Measurements from ENCODE around the gene ACTL6B. TPM values are rescaled to one million over a fixed set of nuclear protein-coding genes. Genes with fewer than 3 reads are reported as not detected.
A peak's percentile ranks its signal among the peaks of the same experiment; 100 is the strongest.
"Not testable (repeated sequence)": the region's sequence is repeated elsewhere in the genome, so short reads cannot be mapped to it uniquely, and the experiment has no call there.

The ACTL6B gene
- not detected for total RNA-seq
- not detected for polyA plus RNA-seq

GRCh38 chr7:100655908-100656674 lies at the start of gene ACTL6B:
TSS of gene ACTL6B (minus strand) at chr7:100656448. CDS start at chr7:100656354, 94 bp downstream.
- CTCF ChIA-PET (ENCODE audit: partially characterized antibody), result no interaction called here
- peaks cover 25% of the 10 kb centered on the region in 2 donors for H3K27me3 Mint-ChIP-seq

GRCh38 chr7:100705320-100705752 lies 49.1 kb upstream of the ACTL6B start:
- ChIA-PET CTCF (ENCODE audit: partially characterized antibody) (interaction anchor here (0.7 to 5.0 kb wide), 53 partner anchors 9 to 689 kb away, joined by 3 to 62 read pairs (median 4); partner anchors contain the start of genes EPO, FBXO24, GIGYF1 and GNB2), POLR2A (ENCODE audit: partially characterized antibody) (interaction anchor here (0.7 to 3.1 kb wide), 35 partner anchors 9 to 579 kb away, joined by 3 to 48 read pairs (median 7); partner anchors contain the start of genes FBXO24, FIS1, GIGYF1 and GNB2)
- Mint-ChIP-seq H3K9me3 (no peaks in the 10 kb centered on the region), H3K36me3 (peaks cover 3 to 13% of the 10 kb centered on the region in 2 donors), H3K27me3 (peaks cover 2 to 5% of the 10 kb centered on the region in 2 donors), H3K4me1 (peaks cover 5 to 18% (median 11%) of the 10 kb centered on the region in 4 donors), H3K27ac (peak overlapping the region; percentile 90 to 98 (median 96)), H3K4me3 (peak overlapping the region; percentile 93 to 100 (median 96))
- Histone ChIP-seq H3K36me3 (ENCODE audit: insufficient read depth, low read length) (no peaks in the 10 kb centered on the region), H3K27me3 (ENCODE audit: insufficient read depth, low read length) (no peaks in the 10 kb centered on the region), H3K4me3 (ENCODE audit: low read length in 2 of 2) (peak overlapping the region; percentile 89 to 90), H3K9me3 (ENCODE audit: control insufficient read depth in 1 of 2, low read length in 2 of 2) (no peaks in the 10 kb centered on the region), H3K4me1 (ENCODE audit: insufficient read depth, low read length) (peaks cover 16% of the 10 kb centered on the region), H3K27ac (ENCODE audit: low read depth, low read length) (peak overlapping the region; percentile 79)
- peak; percentile 68 to 77 (median 69) for DNase-seq
- intact Hi-C loops (cut with micrococcal nuclease), result loop anchor here (1.0 to 10.0 kb wide), 7 partner anchors 11 to 549 kb away; partner anchors contain the start of genes FBXO24, GIGYF1, GNB2 and LRCH4

More at GRCh38 chr7:100655908-100656674, at the start of gene ACTL6B:
- Histone ChIP-seq H3K9me3 (ENCODE audit: control insufficient read depth in 1 of 2, low read length in 2 of 2) (no peaks in the 10 kb centered on the region), H3K27ac (ENCODE audit: low read depth, low read length) (no peak within 1 kb of the TSS), H3K4me3 (ENCODE audit: low read length in 2 of 2) (no peak within 1 kb of the TSS), H3K36me3 (ENCODE audit: insufficient read depth, low read length) (no peaks in the 10 kb centered on the region), H3K4me1 (ENCODE audit: insufficient read depth, low read length) (no peaks in the 10 kb centered on the region), H3K27me3 (ENCODE audit: insufficient read depth, low read length) (peaks cover 20% of the 10 kb centered on the region)
- no peaks in the 10 kb centered on the region for H3K36me3 Mint-ChIP-seq
- intact Hi-C loops (cut with micrococcal nuclease), result no loop called here
- peaks cover 0 to 8% (median 3%) of the 10 kb centered on the region in 4 donors for H3K4me1 Mint-ChIP-seq
- H3K27ac Mint-ChIP-seq, result no peak within 1 kb of the TSS
- peak within 1 kb of the TSS in 1 of 8 donors; percentile 48 for H3K4me3 Mint-ChIP-seq
- DNase-seq, result peak in 4 of 5 donors; percentile 31 to 56 (median 50)
- peaks cover 0 to 4% (median 1%) of the 10 kb centered on the region in 8 donors for H3K9me3 Mint-ChIP-seq
- POLR2A ChIA-PET (ENCODE audit: partially characterized antibody), result no interaction called here

- intact Hi-C loops (cut with micrococcal nuclease), result loop anchor here (10.0 kb wide), 1 partner anchor 554 kb away; no protein-coding TSS in a partner anchor
- ChIA-PET POLR2A (ENCODE audit: partially characterized antibody) (interaction anchor here (0.6 kb wide), 1 partner anchor 25 kb away, joined by 4 read pairs; no protein-coding TSS in a partner anchor), CTCF (ENCODE audit: partially characterized antibody) (interaction anchor here (0.6 to 1.8 kb wide), 2 partner anchors 9 to 67 kb away, joined by 3 to 8 read pairs; no protein-coding TSS in a partner anchor)
- not testable (repeated sequence) for H3K27ac Mint-ChIP-seq; H3K4me1 Mint-ChIP-seq; H3K36me3 Mint-ChIP-seq; H3K27me3 Mint-ChIP-seq; DNase-seq; H3K4me3 Mint-ChIP-seq; H3K27me3 ChIP-seq (ENCODE audit: insufficient read depth, low read length); H3K9me3 Mint-ChIP-seq; H3K9me3 ChIP-seq (ENCODE audit: control insufficient read depth in 1 of 2, low read length in 2 of 2); H3K4me3 ChIP-seq (ENCODE audit: low read length in 2 of 2); H3K36me3 ChIP-seq (ENCODE audit: insufficient read depth, low read length); H3K27ac ChIP-seq (ENCODE audit: low read depth, low read length); H3K4me1 ChIP-seq (ENCODE audit: insufficient read depth, low read length)
Observed at GRCh38 chr7:100701089-100701488, 44.8 kb upstream of the ACTL6B start.

- Histone ChIP-seq H3K9me3 (ENCODE audit: control insufficient read depth in 1 of 2, low read length in 2 of 2) (no peaks in the 10 kb centered on the region), H3K4me1 (ENCODE audit: insufficient read depth, low read length) (peaks cover 7% of the 10 kb centered on the region), H3K27me3 (ENCODE audit: insufficient read depth, low read length) (no peaks in the 10 kb centered on the region), H3K4me3 (ENCODE audit: low read length in 2 of 2) (no peak overlapping the region), H3K27ac (ENCODE audit: low read depth, low read length) (no peak overlapping the region), H3K36me3 (ENCODE audit: insufficient read depth, low read length) (no peaks in the 10 kb centered on the region)
- no peak for DNase-seq
- peaks cover 4 to 11% (median 5%) of the 10 kb centered on the region in 4 donors for H3K4me1 Mint-ChIP-seq
- ChIA-PET CTCF (ENCODE audit: partially characterized antibody) (interaction anchor here (0.7 kb wide), 1 partner anchor 153 kb away, joined by 3 read pairs; the partner anchor contains the start of gene SLC12A9), POLR2A (ENCODE audit: partially characterized antibody) (interaction anchor here (0.6 kb wide), 2 partner anchors 26 to 362 kb away, joined by 3 to 4 read pairs; no protein-coding TSS in a partner anchor)
- H3K27me3 Mint-ChIP-seq, result peaks cover 6 to 8% of the 10 kb centered on the region in 2 donors
- H3K4me3 Mint-ChIP-seq, result no peak overlapping the region
- intact Hi-C loops (cut with micrococcal nuclease), result no loop called here
- no peaks in the 10 kb centered on the region for H3K9me3 Mint-ChIP-seq
- H3K27ac Mint-ChIP-seq, result no peak overlapping the region
- no peaks in the 10 kb centered on the region for H3K36me3 Mint-ChIP-seq
Observed at GRCh38 chr7:100699018-100699417, 42.8 kb upstream of the ACTL6B start.

- Mint-ChIP-seq H3K27me3 (peaks cover 5 to 6% of the 10 kb centered on the region in 2 donors), H3K36me3 (peaks cover 3 to 5% of the 10 kb centered on the region in 2 donors), H3K4me3 (peak overlapping the region in 4 of 8 donors; percentile 12 to 64 (median 50)), H3K27ac (peak overlapping the region in 5 of 7 donors; percentile 70 to 94 (median 81)), H3K4me1 (peaks cover 19 to 34% (median 25%) of the 10 kb centered on the region in 4 donors), H3K9me3 (no peaks in the 10 kb centered on the region)
- Histone ChIP-seq H3K9me3 (ENCODE audit: control insufficient read depth in 1 of 2, low read length in 2 of 2) (no peaks in the 10 kb centered on the region), H3K4me3 (ENCODE audit: low read length in 2 of 2) (no peak overlapping the region), H3K36me3 (ENCODE audit: insufficient read depth, low read length) (no peaks in the 10 kb centered on the region), H3K27ac (ENCODE audit: low read depth, low read length) (no peak overlapping the region), H3K27me3 (ENCODE audit: insufficient read depth, low read length) (no peaks in the 10 kb centered on the region), H3K4me1 (ENCODE audit: insufficient read depth, low read length) (peaks cover 29% of the 10 kb centered on the region)
- no peak for DNase-seq
- CTCF ChIA-PET (ENCODE audit: partially characterized antibody), result interaction anchor here (0.7 to 3.5 kb wide), 2 partner anchors 9 to 62 kb away, joined by 3 to 39 read pairs; partner anchors contain the start of gene POP7
- intact Hi-C loops (cut with micrococcal nuclease), result no loop called here
- POLR2A ChIA-PET (ENCODE audit: partially characterized antibody), result interaction anchor here (0.9 to 2.0 kb wide), 5 partner anchors 9 to 218 kb away, joined by 3 to 5 read pairs (median 3); partner anchors contain the start of genes MOSPD3 and POP7
Observed at GRCh38 chr7:100696123-100696521, 39.9 kb upstream of the ACTL6B start.

GRCh38 chr7:100694098-100694745 lies 38.0 kb upstream of the ACTL6B start, which contains the start of gene GIGYF1:
TSS of gene GIGYF1 (minus strand) at chr7:100694250. CDS start at chr7:100688238, 6,012 bp downstream.
- peak; percentile 63 to 78 (median 71) for DNase-seq
- peaks cover 1% of the 10 kb centered on the region for H3K36me3 ChIP-seq (ENCODE audit: insufficient read depth, low read length)
- Mint-ChIP-seq H3K27me3 (no peaks in the 10 kb centered on the region), H3K27ac (peak within 1 kb of the TSS; percentile 87 to 98 (median 92)), H3K9me3 (no peaks in the 10 kb centered on the region), H3K4me1 (peaks cover 21 to 44% (median 30%) of the 10 kb centered on the region in 4 donors), H3K36me3 (peaks cover 4 to 5% of the 10 kb centered on the region in 2 donors), H3K4me3 (peak within 1 kb of the TSS; percentile 88 to 96 (median 92))
- no peaks in the 10 kb centered on the region for H3K9me3 ChIP-seq (ENCODE audit: control insufficient read depth in 1 of 2, low read length in 2 of 2)
- ChIA-PET POLR2A (ENCODE audit: partially characterized antibody) (interaction anchor here (0.6 to 7.0 kb wide), 9 partner anchors 11 to 216 kb away, joined by 4 to 53 read pairs (median 40); partner anchors contain the start of genes FBXO24, LRCH4, MOSPD3 and POP7), CTCF (ENCODE audit: partially characterized antibody) (interaction anchor here (3.5 to 5.2 kb wide), 2 partner anchors 11 to 129 kb away, joined by 39 to 81 read pairs; partner anchors contain the start of gene POP7)
- peak within 1 kb of the TSS; percentile 46 to 53 for H3K4me3 ChIP-seq (ENCODE audit: low read length in 2 of 2)
- peaks cover 40% of the 10 kb centered on the region for H3K4me1 ChIP-seq (ENCODE audit: insufficient read depth, low read length)
- H3K27ac ChIP-seq (ENCODE audit: low read depth, low read length), result peak within 1 kb of the TSS; percentile 51
- H3K27me3 ChIP-seq (ENCODE audit: insufficient read depth, low read length), result no peaks in the 10 kb centered on the region
- intact Hi-C loops (cut with micrococcal nuclease), result loop anchor here (1.0 to 5.0 kb wide), 3 partner anchors 11 to 211 kb away; partner anchors contain the start of genes NYAP1 and SLC12A9
